ENCODE data around the gene MMP28. TPM values are rescaled to one million over a fixed set of nuclear protein-coding genes. Genes with fewer than 3 reads are reported as not detected.

The MMP28 gene
- total and polyA plus RNA-seq, 10 donors: 1.1 to 5.9 (median 2.8) TPM

DNA sequence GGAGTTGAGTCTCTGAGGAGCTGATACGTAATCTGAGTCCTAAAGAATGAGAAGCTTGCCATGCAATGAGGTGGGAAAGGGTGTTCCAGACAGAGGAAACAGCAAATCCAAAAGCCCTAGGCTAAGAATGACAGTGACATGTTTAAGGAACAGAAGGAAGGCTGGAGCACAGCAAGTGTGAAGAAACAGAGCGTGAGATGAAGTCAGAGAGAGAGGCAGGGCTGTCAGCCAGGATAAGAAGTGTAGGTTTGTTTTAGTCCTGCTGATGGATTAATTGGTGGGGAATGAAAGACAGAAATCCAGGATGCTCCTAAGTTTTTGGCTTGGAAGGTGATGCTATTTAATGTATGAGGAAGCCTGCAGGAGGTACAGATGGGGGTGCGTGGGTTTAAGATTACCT is 14.5 kb downstream of the MMP28 start:
- intact Hi-C loops (cut with DNase I; ENCODE audit: low total_unique reads): no loop called here
- peaks cover 4 to 30% (median 19%) of the 10 kb centered on the region in 6 donors for H3K4me1 ChIP-seq
- WGBS, 5 donors: 81 to 93% (median 88%) methylated on average over 3 of the region's 3 CpGs

GRCh38 chr17:35778641-35779196 is 16.7 kb downstream of the MMP28 start:
- H3K36me3 ChIP-seq: no peaks in the 10 kb centered on the region
- peaks cover 3 to 15% (median 9%) of the 10 kb centered on the region in 6 donors for H3K4me1 ChIP-seq
- WGBS, 5 donors: 89 to 96% (median 91%) methylated on average over 16 of the region's 16 CpGs
- TF ChIP-seq POLR2A (IDR thresholded peaks at IDR 0.05): no peak
- H3K27ac ChIP-seq: no peak overlapping the region
- no peak for DNase-seq
- H3K27me3 ChIP-seq (replicated peaks in 1 of 7): peaks cover 0 to 21% (median 0%) of the 10 kb centered on the region in 7 donors
- intact Hi-C loops (cut with DNase I; ENCODE audit: low total_unique reads): no loop called here
- no peaks in the 10 kb centered on the region for H3K9me3 ChIP-seq
- H3K4me3 ChIP-seq: no peak overlapping the region

More for the DNA sequence above, 14.5 kb downstream of the MMP28 start:
- H3K27ac ChIP-seq: no peak overlapping the region
- no peak for TF ChIP-seq POLR2A (IDR thresholded peaks at IDR 0.05)
- TF ChIP-seq CTCF (IDR thresholded peaks at IDR 0.05 in 8 of 11, conservative IDR thresholded peaks at IDR 0.05 in 3 of 11): no peak
- TF ChIP-seq POLR2AphosphoS5 (IDR thresholded peaks at IDR 0.05): no peak
- no peaks in the 10 kb centered on the region for H3K36me3 ChIP-seq
- no peak overlapping the region for H3K4me3 ChIP-seq
- peaks cover 0 to 12% (median 0%) of the 10 kb centered on the region in 7 donors for H3K27me3 ChIP-seq (replicated peaks in 1 of 7)
- H3K9me3 ChIP-seq: no peaks in the 10 kb centered on the region
- DNase-seq: no peak

GRCh38 chr17:35775583-35775982 is 19.9 kb downstream of the MMP28 start:
- no peak overlapping the region for H3K4me3 ChIP-seq

DNA sequence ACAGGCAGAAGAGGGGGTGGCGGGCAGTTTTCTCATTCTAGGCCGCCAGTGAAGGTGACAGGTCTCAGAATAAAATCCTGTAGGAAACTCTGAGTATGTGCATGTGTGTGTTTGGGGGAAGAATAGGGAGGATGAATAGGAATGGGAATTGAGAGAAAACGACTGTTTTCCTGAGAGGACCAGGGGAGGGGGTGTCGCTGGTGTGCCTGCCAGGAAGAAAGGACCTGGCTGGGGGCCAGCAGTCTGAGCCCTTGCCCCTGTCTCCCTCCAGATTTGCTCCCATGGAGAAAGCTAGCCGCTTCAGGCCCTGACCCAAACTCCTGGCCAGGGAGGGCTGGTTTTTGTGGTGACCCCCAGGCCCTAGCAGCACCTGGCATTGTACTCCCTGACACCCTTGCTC is 20.4 kb downstream of the MMP28 start:
- no peak overlapping the region for H3K4me3 ChIP-seq
- no peaks in the 10 kb centered on the region for H3K36me3 ChIP-seq
- no peaks in the 10 kb centered on the region for H3K4me1 ChIP-seq
- no peak for TF ChIP-seq CTCF (IDR thresholded peaks at IDR 0.05 in 8 of 11, conservative IDR thresholded peaks at IDR 0.05 in 3 of 11)
- no peak for TF ChIP-seq POLR2A (IDR thresholded peaks at IDR 0.05)
- no peak for TF ChIP-seq POLR2AphosphoS5 (IDR thresholded peaks at IDR 0.05)
- WGBS, 5 donors: 65 to 75% (median 72%) methylated on average over 5 of the region's 5 CpGs
- peaks cover 0 to 26% (median 0%) of the 10 kb centered on the region in 7 donors for H3K27me3 ChIP-seq (replicated peaks in 1 of 7)
- no peaks in the 10 kb centered on the region for H3K9me3 ChIP-seq
- intact Hi-C loops (cut with DNase I; ENCODE audit: low total_unique reads): no loop called here
- no peak overlapping the region for H3K27ac ChIP-seq
- DNase-seq: no peak

More at GRCh38 chr17:35775583-35775982, 19.9 kb downstream of the MMP28 start:
- Histone ChIP-seq H3K4me1 (no peaks in the 10 kb centered on the region), H3K27me3 (replicated peaks in 1 of 7) (peaks cover 0 to 26% (median 0%) of the 10 kb centered on the region in 7 donors), H3K27ac (no peak overlapping the region), H3K9me3 (no peaks in the 10 kb centered on the region), H3K36me3 (no peaks in the 10 kb centered on the region)
- WGBS, 5 donors: 25 to 40% (median 32%) methylated on average over 6 of the region's 6 CpGs
- DNase-seq: no peak
- TF ChIP-seq CTCF (IDR thresholded peaks at IDR 0.05 in 8 of 11, conservative IDR thresholded peaks at IDR 0.05 in 3 of 11): no peak
- no peak for TF ChIP-seq POLR2AphosphoS5 (IDR thresholded peaks at IDR 0.05)
- TF ChIP-seq POLR2A (IDR thresholded peaks at IDR 0.05): no peak
- intact Hi-C loops (cut with DNase I; ENCODE audit: low total_unique reads): no loop called here
